ENCODE data around the gene CPXM1. TPM values are rescaled to one million over a fixed set of nuclear protein-coding genes. Genes with fewer than 3 reads are reported as not detected.

CPXM1 gene
- total RNA-seq, 2 donors from 2014 or later = 7.4 to 35.5 TPM

DNA sequence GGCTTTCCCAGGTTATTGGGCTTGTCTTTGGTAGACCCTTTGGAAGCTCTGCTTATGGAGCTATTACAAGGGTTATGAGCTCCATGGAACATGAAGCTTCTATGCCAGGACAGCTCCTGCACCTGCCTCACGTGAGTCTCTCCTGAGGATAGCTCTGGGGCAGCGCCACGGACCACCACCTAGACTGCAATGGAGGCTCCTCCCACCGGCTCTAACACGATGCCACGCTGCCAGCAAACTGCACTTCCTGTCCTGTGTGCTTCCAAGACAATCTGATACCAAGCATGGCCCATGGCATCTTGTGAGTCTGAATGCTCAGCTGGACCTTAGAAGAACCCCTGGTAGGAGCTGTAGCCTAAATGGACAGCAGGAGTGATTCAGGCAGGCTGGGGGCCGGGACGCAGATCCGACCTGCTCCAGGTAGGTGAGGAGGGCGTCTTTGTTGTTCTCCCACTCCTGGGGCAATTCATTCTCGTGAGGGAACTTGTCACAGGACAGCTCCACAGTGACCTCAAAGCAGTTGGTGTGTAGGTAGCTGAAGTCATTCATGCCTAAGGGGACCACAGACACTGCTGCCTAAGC, 5.5 kb downstream of the CPXM1 start:
- intact Hi-C loops (cut with DNase I) = no loop called here
- no peak overlapping the region for H3K4me3 ChIP-seq
- 81% methylated on average over 11 of the region's 11 CpGs for WGBS
- no peak overlapping the region for H3K27ac ChIP-seq
- H3K36me3 ChIP-seq = no peaks in the 10 kb centered on the region
- TF ChIP-seq POLR2AphosphoS5 (IDR thresholded peaks at IDR 0.05) = no peak
- no peak for TF ChIP-seq CTCF (IDR thresholded peaks at IDR 0.05)
- TF ChIP-seq POLR2A (IDR thresholded peaks at IDR 0.05) = no peak
- no peaks in the 10 kb centered on the region for H3K9me3 ChIP-seq
- DNase-seq (ENCODE audit: low spot score) = no peak
- no peaks in the 10 kb centered on the region for H3K27me3 ChIP-seq (replicated peaks; ENCODE audit: insufficient read depth)
- H3K4me1 ChIP-seq (replicated peaks) = no peaks in the 10 kb centered on the region

DNA sequence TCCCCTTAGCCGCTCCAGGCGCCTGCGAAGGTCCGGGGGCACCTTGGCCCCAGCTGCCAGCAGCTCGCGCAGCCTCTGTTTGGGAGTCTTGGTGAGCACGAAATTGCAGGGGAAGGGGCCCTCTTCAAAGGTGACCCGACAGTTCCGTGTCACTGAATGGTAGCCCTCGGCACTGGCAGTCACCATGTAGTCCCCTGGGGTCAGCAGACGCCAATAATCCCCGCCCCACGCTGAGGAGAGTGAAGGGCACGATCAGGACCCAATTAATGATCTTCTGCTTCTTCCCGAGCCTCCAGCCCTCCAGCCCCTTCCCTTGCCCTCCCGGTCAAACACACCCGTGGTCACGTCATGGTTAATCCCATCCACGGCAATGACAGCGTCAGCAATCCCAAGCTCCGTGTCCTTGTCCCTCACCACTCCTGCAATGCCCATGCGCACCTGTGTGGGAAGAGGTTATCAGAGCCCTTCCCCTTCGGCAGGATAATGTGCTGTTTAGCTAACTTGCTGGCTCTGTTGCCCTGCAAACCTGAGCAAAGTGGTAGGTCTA, 6.2 kb downstream of the CPXM1 start:
- no peaks in the 10 kb centered on the region for H3K36me3 ChIP-seq
- H3K4me3 ChIP-seq = no peak overlapping the region
- no peaks in the 10 kb centered on the region for H3K9me3 ChIP-seq
- intact Hi-C loops (cut with DNase I) = no loop called here
- WGBS = 86% methylated on average over 23 of the region's 23 CpGs
- H3K27ac ChIP-seq = no peak overlapping the region
- DNase-seq (ENCODE audit: low spot score) = no peak
- TF ChIP-seq CTCF (IDR thresholded peaks at IDR 0.05) (no peak), POLR2A (IDR thresholded peaks at IDR 0.05) (no peak), POLR2AphosphoS5 (IDR thresholded peaks at IDR 0.05) (no peak)
- H3K27me3 ChIP-seq (replicated peaks; ENCODE audit: insufficient read depth) = no peaks in the 10 kb centered on the region
- no peaks in the 10 kb centered on the region for H3K4me1 ChIP-seq (replicated peaks)

DNA sequence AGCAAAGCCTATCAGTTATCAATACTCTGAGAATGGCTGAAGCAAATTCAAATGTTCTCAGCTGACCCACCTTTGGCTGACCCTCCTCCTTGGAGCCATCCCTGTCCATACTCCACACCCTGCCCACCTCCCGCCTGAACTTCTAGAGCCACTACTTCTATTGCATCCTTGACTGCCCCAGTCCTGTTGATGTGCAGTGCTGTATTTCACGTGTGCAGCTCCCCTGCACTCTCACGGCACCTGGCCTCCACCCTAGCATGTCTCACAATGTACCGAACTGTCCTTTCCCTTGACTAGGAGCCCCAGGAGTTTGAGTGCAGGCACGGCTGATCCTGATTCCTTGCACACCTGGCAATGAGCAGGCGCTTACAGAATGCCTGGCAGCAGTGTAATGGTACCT, 7.0 kb downstream of the CPXM1 start:
- Histone ChIP-seq H3K27ac (no peak overlapping the region), H3K27me3 (replicated peaks; ENCODE audit: insufficient read depth) (no peaks in the 10 kb centered on the region), H3K4me3 (no peak overlapping the region), H3K9me3 (no peaks in the 10 kb centered on the region), H3K4me1 (replicated peaks) (no peaks in the 10 kb centered on the region), H3K36me3 (no peaks in the 10 kb centered on the region)
- DNase-seq (ENCODE audit: low spot score) = no peak
- 86% methylated on average over 6 of the region's 6 CpGs for WGBS
- TF ChIP-seq CTCF (IDR thresholded peaks at IDR 0.05) = no peak
- intact Hi-C loops (cut with DNase I) = no loop called here

DNA sequence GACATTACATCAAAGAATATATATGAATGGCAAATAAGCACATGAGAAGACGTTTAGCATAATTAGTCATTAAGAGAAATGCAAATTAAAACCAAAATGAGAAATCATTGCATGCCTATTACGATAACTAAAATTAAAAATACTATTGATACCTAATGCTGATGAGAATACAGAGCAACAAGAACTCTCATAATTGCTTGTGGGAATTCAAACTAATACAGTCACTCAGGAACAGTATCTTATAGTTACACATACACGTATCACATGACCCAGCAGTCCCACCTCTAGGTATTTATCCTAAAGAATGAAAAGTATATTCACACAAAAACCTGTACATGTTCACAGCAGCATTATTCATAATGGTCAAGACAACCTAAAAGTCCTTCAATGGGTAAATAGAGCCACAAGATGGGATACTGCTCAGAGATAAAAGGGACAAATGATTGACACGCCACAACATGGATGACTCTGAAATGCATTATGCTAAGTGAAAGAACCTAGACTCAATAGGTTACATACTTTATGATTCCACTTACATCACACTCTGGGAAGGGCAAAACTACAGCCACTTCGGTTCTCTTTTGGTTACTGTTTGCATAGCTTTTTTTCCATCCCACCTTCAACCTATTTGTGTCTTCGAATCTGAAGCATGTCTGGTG, 16.4 kb downstream of the CPXM1 start:
- Histone ChIP-seq H3K27ac (no peak overlapping the region), H3K4me3 (no peak overlapping the region), H3K27me3 (replicated peaks; ENCODE audit: insufficient read depth) (no peaks in the 10 kb centered on the region), H3K9me3 (no peaks in the 10 kb centered on the region), H3K4me1 (replicated peaks) (no peaks in the 10 kb centered on the region), H3K36me3 (no peaks in the 10 kb centered on the region)
- intact Hi-C loops (cut with DNase I) = no loop called here
- no peak for TF ChIP-seq POLR2AphosphoS5 (IDR thresholded peaks at IDR 0.05)
- 75% methylated on average over 6 of the region's 6 CpGs for WGBS
- DNase-seq (ENCODE audit: low spot score) = no peak

DNA sequence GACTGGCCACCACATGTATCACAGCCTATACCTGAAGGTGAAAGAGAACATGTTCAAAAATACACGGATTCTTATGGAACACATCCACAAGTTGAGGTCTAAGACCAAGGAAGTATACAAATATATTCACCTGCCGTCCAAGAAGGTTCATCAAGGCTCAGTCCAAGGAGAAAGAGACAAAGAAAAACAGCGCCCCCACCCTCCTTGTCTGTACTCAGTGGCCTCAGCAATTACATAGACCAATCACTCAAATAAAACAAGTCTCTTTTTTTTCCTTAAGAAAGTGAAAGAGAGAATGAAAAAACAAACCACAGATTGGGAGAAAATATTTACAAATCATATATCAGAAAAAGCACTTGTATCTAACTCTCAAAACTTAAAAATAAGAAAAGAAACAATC, 19.5 kb downstream of the CPXM1 start:
- no peaks in the 10 kb centered on the region for H3K27me3 ChIP-seq (replicated peaks; ENCODE audit: insufficient read depth)
- no peak for DNase-seq (ENCODE audit: low spot score)
- TF ChIP-seq POLR2A (IDR thresholded peaks at IDR 0.05) (no peak), POLR2AphosphoS5 (IDR thresholded peaks at IDR 0.05) (no peak)
- intact Hi-C loops (cut with DNase I) = no loop called here
- no peaks in the 10 kb centered on the region for H3K9me3 ChIP-seq
- H3K4me3 ChIP-seq = no peak overlapping the region
- no peaks in the 10 kb centered on the region for H3K36me3 ChIP-seq
- 37% methylated on average over 3 of the region's 3 CpGs for WGBS
- H3K4me1 ChIP-seq (replicated peaks) = no peaks in the 10 kb centered on the region
- H3K27ac ChIP-seq = no peak overlapping the region

All from prostate gland (tissue), 2 donors.